Mesothelial cell of epicardium (in vitro differentiated cells): Measurements from ENCODE around the gene PGGT1B. TPM values are rescaled to one million over a fixed set of nuclear protein-coding genes. Genes with fewer than 3 reads are reported as not detected.

ENCODE experiments used
- DNase-seq, 2 experiments: peaks; one replicate each; pipeline ENCODE4 v3.0.0; 2021; ENCODE audit warnings: low spot score in 2 of 2; ENCODE audit not compliant: unreplicated experiment in 2 of 2
- H3K27ac Mint-ChIP-seq: 2 replicates; pipeline ENCODE4 v1.8.0; 2021; ENCODE audit warnings: mixed read lengths
- H3K27me3 Mint-ChIP-seq: 2 replicates; pipeline ENCODE4 v1.8.0; 2021; ENCODE audit warnings: low read depth, mixed read lengths
- H3K36me3 Mint-ChIP-seq: 2 replicates; pipeline ENCODE4 v1.8.0; 2021; ENCODE audit warnings: mixed read lengths
- H3K4me1 Mint-ChIP-seq: 2 replicates; pipeline ENCODE4 v1.8.0; 2021; ENCODE audit warnings: mixed read lengths
- H3K4me3 Mint-ChIP-seq: 2 replicates; pipeline ENCODE4 v1.8.0; 2021; ENCODE audit warnings: mild to moderate bottlenecking, moderate library complexity, mixed read lengths
- H3K9me3 Mint-ChIP-seq: 2 replicates; pipeline ENCODE4 v1.8.0; 2021; ENCODE audit warnings: mixed read lengths
- CTCF ChIP-seq: fragments of 200-600 bp; sonication (generic); IDR thresholded peaks from one replicate; pipeline ENCODE4 v1.5.0; 2021; ENCODE audit warnings: antibody characterized with exemption; ENCODE audit not compliant: unreplicated experiment
- total RNA-seq: library from RNA; stranded (reverse); gene quantifications from 3 replicates; pipeline ENCODE4 v1.2.1, GENCODE V29; 2021

Gene PGGT1B
- total RNA-seq = 40.3 to 41.6 TPM (median 40.9 TPM) in 3 replicates

- Mint-ChIP-seq H3K36me3 (peaks cover 9% of the 10 kb centered on the region), H3K27me3 (no peaks in the 10 kb centered on the region), H3K27ac (peak within 1 kb of the TSS; percentile 91), H3K4me1 (peaks cover 20% of the 10 kb centered on the region), H3K4me3 (peak within 1 kb of the TSS; percentile 87), H3K9me3 (no peaks in the 10 kb centered on the region)
- DNase-seq = peak; percentile 30 to 62
- TF ChIP-seq CTCF = no peak
Observed at GRCh38 chr5:115262321-115263077, at the start of gene PGGT1B. PGGT1B (minus strand) TSS chr5:115262877; CDS start chr5:115262851, 26 bp downstream.

- Mint-ChIP-seq H3K27me3 (peaks cover 16% of the 10 kb centered on the region), H3K27ac (no peak overlapping the region), H3K4me1 (no peaks in the 10 kb centered on the region), H3K9me3 (no peaks in the 10 kb centered on the region), H3K36me3 (no peaks in the 10 kb centered on the region), H3K4me3 (no peak overlapping the region)
- TF ChIP-seq CTCF = peak; percentile 75
- DNase-seq = no peak
Observed at GRCh38 chr5:115309751-115310370, 47.2 kb upstream of the PGGT1B start.

GRCh38 chr5:115308815-115309214 lies 46.1 kb upstream of the PGGT1B start:
- no peaks in the 10 kb centered on the region for H3K4me1 Mint-ChIP-seq
- DNase-seq = no peak
- no peak overlapping the region for H3K27ac Mint-ChIP-seq
- no peak overlapping the region for H3K4me3 Mint-ChIP-seq
- TF ChIP-seq CTCF = no peak
- H3K36me3 Mint-ChIP-seq = no peaks in the 10 kb centered on the region
- peaks cover 19% of the 10 kb centered on the region for H3K27me3 Mint-ChIP-seq
- no peaks in the 10 kb centered on the region for H3K9me3 Mint-ChIP-seq

- Mint-ChIP-seq H3K4me3 (no peak overlapping the region), H3K27me3 (peaks cover 18% of the 10 kb centered on the region), H3K4me1 (no peaks in the 10 kb centered on the region), H3K36me3 (no peaks in the 10 kb centered on the region), H3K27ac (no peak overlapping the region), H3K9me3 (no peaks in the 10 kb centered on the region)
- TF ChIP-seq CTCF = no peak
- DNase-seq = no peak
Observed at GRCh38 chr5:115306011-115306536, 43.4 kb upstream of the PGGT1B start.

- Mint-ChIP-seq H3K27me3 (peaks cover 19% of the 10 kb centered on the region), H3K4me3 (no peak overlapping the region), H3K4me1 (no peaks in the 10 kb centered on the region), H3K9me3 (no peaks in the 10 kb centered on the region), H3K36me3 (no peaks in the 10 kb centered on the region), H3K27ac (no peak overlapping the region)
- TF ChIP-seq CTCF = no peak
- no peak for DNase-seq
Observed at GRCh38 chr5:115304496-115304895, 41.8 kb upstream of the PGGT1B start.
